IMR-90 (cell line): ENCODE data around the gene C19orf85. TPM values are rescaled to one million over a fixed set of nuclear protein-coding genes. Genes with fewer than 3 reads are reported as not detected.

Experiments used
- ATAC-seq: fragments of 200-7000 bp; cut with Tn5 transposase; 2 replicates; pipeline ENCODE4 v1.9.1; 2020; ENCODE audit warnings: low read depth, mild to moderate bottlenecking, moderate library complexity
- BruUV-seq: library from RNA; stranded (reverse); fragments of 400-500 nt; replicated peaks from 2 replicates; lab custom pipeline; 2021; lab: Mats Ljungman, UMichigan
- CTCF ChIA-PET: fragments of 300-600 bp; formaldehyde crosslinking; extraction: SDS; loops from one replicate; lab custom pipeline; 2021; ENCODE audit warnings: antibody characterized with exemption; lab: Yijun Ruan, JAX
- POLR2A ChIA-PET: fragments of 300-600 bp; sonication (Branson Sonifier 250); formaldehyde crosslinking; loops from one replicate; lab custom pipeline; 2022; ENCODE audit warnings: antibody characterized with exemption; ENCODE audit not compliant: unreplicated experiment; lab: Charles Lee
- DNase-seq: peaks from one replicate; pipeline ENCODE4 v3.0.0; 2013
- H2AFZ ChIP-seq: replicated peaks from 2 replicates; pipeline ENCODE3; 2013; ENCODE audit warnings: low read length, mild to moderate bottlenecking; ENCODE audit not compliant: poor library complexity
- H2AK5ac ChIP-seq: 2 replicates; pipeline ENCODE4 v1.6.1; 2013; ENCODE audit warnings: low read depth, low read length, inconsistent platforms
- H2AK9ac ChIP-seq: replicated peaks from 2 replicates; pipeline ENCODE3; 2013; ENCODE audit warnings: mild to moderate bottlenecking, low read depth, low read length, moderate library complexity; ENCODE audit not compliant: poor library complexity
- H2BK120ac ChIP-seq: 2 replicates; pipeline ENCODE4 v1.6.1; 2013; ENCODE audit warnings: low read depth, low read length, inconsistent platforms
- H2BK15ac ChIP-seq: 3 replicates; pipeline ENCODE4 v1.6.1; 2013; ENCODE audit warnings: low read depth, low read length, inconsistent platforms
- H2BK20ac ChIP-seq: 2 replicates; pipeline ENCODE4 v1.6.1; 2013; ENCODE audit warnings: low read depth, mild to moderate bottlenecking, inconsistent platforms, low read length, moderate library complexity
- H2BK5ac ChIP-seq: 2 replicates; pipeline ENCODE4 v1.6.1; 2013; ENCODE audit warnings: mild to moderate bottlenecking, low read depth, low read length, inconsistent platforms; ENCODE audit not compliant: poor library complexity, severe bottlenecking
- H3K14ac ChIP-seq: replicated peaks from 2 replicates; pipeline ENCODE4 v1.6.1; 2013; ENCODE audit warnings: low read depth, low read length, inconsistent platforms
- H3K18ac ChIP-seq: 2 replicates; pipeline ENCODE4 v1.6.1; 2013; ENCODE audit warnings: low read depth, low read length, control low read depth
- H3K23ac ChIP-seq: 2 replicates; pipeline ENCODE4 v1.6.1; 2013; ENCODE audit warnings: low read depth, low read length, inconsistent platforms
- H3K27ac ChIP-seq: 2 replicates; pipeline ENCODE4 v1.5.1; 2013; ENCODE audit warnings: mild to moderate bottlenecking, control low read depth, low read length; ENCODE audit not compliant: insufficient read depth
- H3K27me3 ChIP-seq: 2 replicates; pipeline ENCODE4 v1.6.1; 2013; ENCODE audit warnings: low read length; ENCODE audit not compliant: control insufficient read depth, insufficient read depth
- H3K36me3 ChIP-seq: 2 replicates; pipeline ENCODE4 v1.6.1; 2013; ENCODE audit warnings: low read length, mixed read lengths; ENCODE audit not compliant: control insufficient read depth, insufficient read depth
- H3K4ac ChIP-seq: 2 replicates; pipeline ENCODE4 v1.6.1; 2013; ENCODE audit warnings: low read depth, low read length, inconsistent platforms
- H3K4me1 ChIP-seq: 2 replicates; pipeline ENCODE4 v1.6.1; 2013; ENCODE audit warnings: low read length, mixed read lengths; ENCODE audit not compliant: control insufficient read depth, insufficient read depth
- H3K4me2 ChIP-seq: 2 replicates; pipeline ENCODE4 v1.6.1; 2013; ENCODE audit warnings: low read depth, mild to moderate bottlenecking, control low read depth, low read length, moderate library complexity
- H3K4me3 ChIP-seq: 2 replicates; pipeline ENCODE4 v1.5.1; 2013; ENCODE audit warnings: low read depth, mild to moderate bottlenecking, control low read depth, low read length, moderate library complexity; ENCODE audit not compliant: insufficient read depth
- H3K56ac ChIP-seq: 2 replicates; pipeline ENCODE4 v1.6.1; 2013; ENCODE audit warnings: low read length, inconsistent platforms; ENCODE audit not compliant: insufficient read depth; ENCODE audit errors: extremely low read depth
- H3K79me1 ChIP-seq, 2 experiments: 2 replicates each; pipeline ENCODE4 v1.6.1; 2013; ENCODE audit warnings: low read length in 2 of 2, inconsistent platforms in 1 of 2, low read depth in 1 of 2
- H3K9ac ChIP-seq: 2 replicates; pipeline ENCODE4 v1.6.1; 2013; ENCODE audit warnings: low read depth, low read length, control low read depth
- H3K9me1 ChIP-seq: 2 replicates; pipeline ENCODE4 v1.6.1; 2013; ENCODE audit warnings: low read length, inconsistent platforms; ENCODE audit not compliant: insufficient read depth
- H3K9me3 ChIP-seq: 2 replicates; pipeline ENCODE4 v1.6.1; 2013; ENCODE audit warnings: low read length; ENCODE audit not compliant: control insufficient read depth, insufficient read depth
- H4K20me1 ChIP-seq: 2 replicates; pipeline ENCODE4 v1.6.1; 2013; ENCODE audit warnings: low read length, inconsistent platforms; ENCODE audit not compliant: insufficient read depth
- H4K5ac ChIP-seq: 2 replicates; pipeline ENCODE4 v1.6.1; 2013; ENCODE audit warnings: mild to moderate bottlenecking, low read depth, low read length, control low read depth
- H4K8ac ChIP-seq, 2 experiments: 2 replicates each; pipeline ENCODE4 v1.6.1; 2013; ENCODE audit warnings: low read depth in 2 of 2, low read length in 2 of 2, control low read depth in 1 of 2, inconsistent platforms in 1 of 2
- H4K91ac ChIP-seq: 2 replicates; pipeline ENCODE4 v1.6.1; 2013; ENCODE audit warnings: low read depth, low read length, inconsistent platforms; ENCODE audit not compliant: insufficient read depth
- BHLHE40 ChIP-seq: fragments of 150-350 bp; IDR thresholded peaks from 2 replicates; pipeline ENCODE4 v1.6.1; 2016; ENCODE audit warnings: mild to moderate bottlenecking, low read depth, low read length
- WGBS, 2 experiments: methylation state at CpG; one replicate each; pipeline versions ENCODE4 v1.1.5 to v1.1.7; 2013; ENCODE audit warnings: missing lambda C conversion rate in 2 of 2; ENCODE audit not compliant: insufficient read length in 1 of 2; ENCODE audit errors: extremely low coverage in 2 of 2; 5-methylcytosine and 5-hydroxymethylcytosine counted together
- dilution Hi-C: fragments of 300-500 bp; cut with HindIII; formaldehyde crosslinking; loops from one replicate; pipeline ENCODE4 v1.14.3; 2018; ENCODE audit warnings: low sequenced_read_pairs; ENCODE audit not compliant: unreplicated experiment
- in situ Hi-C: fragments of 300-500 bp; cut with MboI; formaldehyde crosslinking; loops from 3 replicates; pipeline ENCODE4 v1.14.3; 2019; ENCODE audit warnings: low sequenced_read_pairs, inconsistent platforms, mixed read lengths
- intact Hi-C: fragments of 100-400 bp; cut with micrococcal nuclease; formaldehyde crosslinking; loops from 2 replicates; pipeline ENCODE4 v1.10.0; 2022
- polyA plus RNA-seq, 3 experiments: library from polyadenylated mRNA; depleted of rRNA; stranded (reverse); fragments of >200 nt; gene quantifications; 2 replicates each; pipeline ENCODE4 v1.2.3, GENCODE V29; 2012; ENCODE audit warnings: low replicate concordance in 1 of 3
- total RNA-seq: library from RNA; depleted of rRNA; stranded (reverse); fragments of >200 nt; gene quantifications from 2 replicates; pipeline ENCODE4 v1.2.3, GENCODE V29; 2012

Gene C19orf85
- total and polyA plus RNA-seq, 2 of the 4 experiments (the other 2 are of a cell fraction) = not detected

DNA sequence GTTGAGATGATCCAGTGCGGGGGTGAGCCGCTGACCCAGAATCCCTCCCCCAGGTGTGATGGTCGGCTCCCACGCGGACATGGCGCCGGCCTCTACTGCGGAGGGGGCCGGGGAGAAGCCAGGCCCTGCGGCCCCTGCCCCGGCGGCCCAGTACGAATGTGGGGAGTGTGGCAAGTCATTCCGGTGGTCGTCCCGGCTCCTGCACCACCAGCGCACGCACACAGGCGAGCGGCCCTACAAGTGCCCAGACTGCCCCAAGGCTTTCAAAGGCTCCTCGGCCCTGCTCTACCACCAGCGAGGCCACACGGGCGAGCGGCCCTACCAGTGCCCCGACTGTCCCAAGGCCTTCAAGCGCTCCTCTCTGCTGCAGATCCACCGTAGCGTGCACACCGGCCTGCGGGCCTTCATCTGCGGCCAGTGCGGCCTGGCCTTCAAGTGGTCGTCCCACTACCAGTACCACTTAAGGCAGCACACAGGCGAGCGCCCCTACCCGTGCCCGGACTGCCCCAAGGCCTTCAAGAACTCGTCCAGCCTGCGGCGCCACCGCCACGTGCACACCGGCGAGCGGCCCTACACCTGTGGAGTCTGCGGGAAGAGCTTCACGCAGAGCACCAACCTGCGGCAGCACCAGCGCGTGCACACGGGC, 16.7 kb upstream of the C19orf85 start:
- POLR2A ChIA-PET = no interaction called here
- no peak overlapping the region for H3K27ac ChIP-seq
- ATAC-seq (no peak), DNase-seq (no peak)
- H3K27me3 ChIP-seq = no peaks in the 10 kb centered on the region
- H3K36me3 ChIP-seq = peaks cover 12% of the 10 kb centered on the region; the same call in 1 of the 2 replicates
- H2BK20ac ChIP-seq = no peak overlapping the region
- BruUV-seq = no TSS peak
- H4K8ac ChIP-seq = no peak overlapping the region
- no peaks in the 10 kb centered on the region; the same call in 1 of the 2 replicates for H4K20me1 ChIP-seq
- no peak overlapping the region for H3K9ac ChIP-seq
- no peak overlapping the region for H2BK120ac ChIP-seq
- 94% methylated on average over 22 of the region's 52 CpGs; no CpG with 5 or more reads in 1 of the 2 experiments for WGBS, 2 experiments
- no peak overlapping the region for H2BK5ac ChIP-seq
- peaks cover 19 to 59% of the 10 kb centered on the region in 2 experiments for H3K79me1 ChIP-seq
- no peak overlapping the region for H4K91ac ChIP-seq
- H3K23ac ChIP-seq = no peak overlapping the region
- H3K9me3 ChIP-seq = no peaks in the 10 kb centered on the region
- in situ Hi-C loops (loop anchor here (25.0 kb wide), 1 partner anchor 1019 kb away; the partner anchor contains the start of genes CDC42EP5 and LENG9), intact Hi-C loops (no loop called here), dilution Hi-C loops (no loop called here)
- no peak overlapping the region for H2AK9ac ChIP-seq
- CTCF ChIA-PET = no interaction called here
- no peak overlapping the region for H3K4ac ChIP-seq
- no peak overlapping the region for H2AFZ ChIP-seq
- peaks cover 14% of the 10 kb centered on the region for H3K9me1 ChIP-seq
- H3K4me3 ChIP-seq = no peak overlapping the region
- no peak overlapping the region for H3K4me2 ChIP-seq
- no peak overlapping the region for H4K5ac ChIP-seq
- H3K4me1 ChIP-seq = peaks cover 12% of the 10 kb centered on the region
- no peak overlapping the region for H3K14ac ChIP-seq
- H2AK5ac ChIP-seq = no peak overlapping the region
- no peak overlapping the region for H3K56ac ChIP-seq
- TF ChIP-seq BHLHE40 = no peak
- no peak overlapping the region for H2BK15ac ChIP-seq
- no peak overlapping the region for H3K18ac ChIP-seq
